ENCODE data around the gene CRYAB.

- TF ChIP-seq, protein P1, sequence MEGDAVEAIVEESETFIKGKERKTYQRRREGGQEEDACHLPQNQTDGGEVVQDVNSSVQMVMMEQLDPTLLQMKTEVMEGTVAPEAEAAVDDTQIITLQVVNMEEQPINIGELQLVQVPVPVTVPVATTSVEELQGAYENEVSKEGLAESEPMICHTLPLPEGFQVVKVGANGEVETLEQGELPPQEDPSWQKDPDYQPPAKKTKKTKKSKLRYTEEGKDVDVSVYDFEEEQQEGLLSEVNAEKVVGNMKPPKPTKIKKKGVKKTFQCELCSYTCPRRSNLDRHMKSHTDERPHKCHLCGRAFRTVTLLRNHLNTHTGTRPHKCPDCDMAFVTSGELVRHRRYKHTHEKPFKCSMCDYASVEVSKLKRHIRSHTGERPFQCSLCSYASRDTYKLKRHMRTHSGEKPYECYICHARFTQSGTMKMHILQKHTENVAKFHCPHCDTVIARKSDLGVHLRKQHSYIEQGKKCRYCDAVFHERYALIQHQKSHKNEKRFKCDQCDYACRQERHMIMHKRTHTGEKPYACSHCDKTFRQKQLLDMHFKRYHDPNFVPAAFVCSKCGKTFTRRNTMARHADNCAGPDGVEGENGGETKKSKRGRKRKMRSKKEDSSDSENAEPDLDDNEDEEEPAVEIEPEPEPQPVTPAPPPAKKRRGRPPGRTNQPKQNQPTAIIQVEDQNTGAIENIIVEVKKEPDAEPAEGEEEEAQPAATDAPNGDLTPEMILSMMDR (conservative IDR thresholded peaks at IDR 0.05; ENCODE audit: low read length) = no peak
- no peak for TF ChIP-seq EZH2phosphoT487 (IDR thresholded peaks at IDR 0.05; ENCODE audit: borderline replicate concordance)
Measured at GRCh38 chr11:111944139-111944538, 32.6 kb upstream of the CRYAB start.
